Measurements from ENCODE around the gene BRD9. TPM values are rescaled to one million over a fixed set of nuclear protein-coding genes. Genes with fewer than 3 reads are reported as not detected.
"Not testable (repeated sequence)": the region's sequence is repeated elsewhere in the genome, so short reads cannot be mapped to it uniquely, and the experiment has no call there.

Gene BRD9
- total RNA-seq, 2 donors from 2014 or later = 65.2 to 72.5 TPM

DNA sequence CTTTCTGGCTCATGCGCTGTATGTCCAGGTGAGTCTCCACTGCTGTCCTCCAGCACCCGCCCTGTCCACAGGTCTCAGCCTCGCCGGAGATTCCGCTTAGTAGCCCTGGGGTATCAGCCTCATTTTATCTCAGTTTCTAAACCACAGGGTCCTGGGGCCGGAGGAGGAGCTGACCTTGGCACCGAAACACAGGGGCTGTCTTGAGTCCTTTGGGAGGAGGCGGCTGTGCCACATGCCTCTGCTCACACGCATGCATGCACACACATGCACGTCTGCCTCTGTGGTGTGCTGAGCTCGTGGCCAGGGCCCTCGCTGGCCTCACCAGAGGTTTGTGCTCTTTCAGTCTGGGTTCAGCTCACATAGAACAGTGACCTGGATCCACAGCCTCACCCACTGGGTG is 23.3 kb upstream of the BRD9 start:
- peaks cover 13% of the 10 kb centered on the region for H3K4me1 Mint-ChIP-seq
- H3K9me3 Mint-ChIP-seq = no peaks in the 10 kb centered on the region
- no peak overlapping the region for H3K27ac Mint-ChIP-seq
- no peak overlapping the region for H3K4me3 Mint-ChIP-seq
- ATAC-seq (replicated peaks) = no peak
- no peaks in the 10 kb centered on the region for H3K27me3 Mint-ChIP-seq
- H3K36me3 Mint-ChIP-seq (ENCODE audit: low read depth) = peaks cover 36% of the 10 kb centered on the region

GRCh38 chr5:915346-915745 is 22.7 kb upstream of the BRD9 start:
- H3K27ac Mint-ChIP-seq; ATAC-seq (replicated peaks); H3K4me3 Mint-ChIP-seq; H3K9me3 Mint-ChIP-seq; H3K27me3 Mint-ChIP-seq: not testable (repeated sequence)
- peaks cover 13% of the 10 kb centered on the region for H3K4me1 Mint-ChIP-seq
- H3K36me3 Mint-ChIP-seq (ENCODE audit: low read depth) = peaks cover 36% of the 10 kb centered on the region

DNA sequence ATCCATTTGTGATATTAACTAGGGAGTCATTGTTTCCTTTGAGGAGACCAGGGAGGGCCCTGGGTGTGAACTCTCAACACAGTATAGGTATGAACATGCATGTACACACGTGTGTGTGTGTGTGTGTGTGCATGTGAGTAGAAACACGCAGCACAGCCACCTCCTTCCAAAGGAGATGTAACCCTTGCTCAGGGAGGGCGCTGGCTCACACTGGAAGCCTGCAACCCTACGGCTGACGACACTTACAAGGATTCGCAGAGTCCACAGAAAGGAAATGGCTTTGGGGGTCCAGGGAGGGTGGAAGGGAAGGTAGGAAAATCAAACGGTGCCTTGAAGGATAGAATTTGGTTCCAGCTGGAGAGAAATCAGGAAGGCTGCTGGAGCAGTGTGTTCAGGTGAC is 22.0 kb upstream of the BRD9 start:
- no peak for ATAC-seq (replicated peaks)
- peaks cover 36% of the 10 kb centered on the region for H3K36me3 Mint-ChIP-seq (ENCODE audit: low read depth)
- peaks cover 13% of the 10 kb centered on the region for H3K4me1 Mint-ChIP-seq
- H3K4me3 Mint-ChIP-seq = no peak overlapping the region
- peak overlapping the region; percentile 98 for H3K27ac Mint-ChIP-seq
- H3K9me3 Mint-ChIP-seq = no peaks in the 10 kb centered on the region
- no peaks in the 10 kb centered on the region for H3K27me3 Mint-ChIP-seq

DNA sequence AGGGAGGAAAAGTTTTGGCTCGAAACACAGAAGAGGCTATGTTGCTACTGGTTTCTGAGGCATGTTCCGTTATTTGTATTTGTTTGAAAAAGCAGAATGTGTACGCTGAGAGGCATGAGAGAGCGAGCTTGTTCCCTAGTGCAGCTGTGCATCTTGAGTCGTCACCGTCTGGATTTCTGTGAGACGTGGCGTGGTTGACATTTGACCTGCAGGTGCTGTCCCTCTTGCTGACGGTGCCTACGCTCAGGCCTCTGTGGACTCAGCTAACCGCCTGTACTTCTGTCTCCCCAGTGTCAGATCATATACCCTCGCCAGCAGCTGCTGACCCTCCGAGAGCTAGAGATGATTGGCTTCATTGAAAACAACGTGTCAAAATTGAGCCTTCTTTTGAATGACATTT is 21.6 kb upstream of the BRD9 start:
- Mint-ChIP-seq H3K27ac (peak overlapping the region; percentile 98), H3K9me3 (no peaks in the 10 kb centered on the region), H3K36me3 (ENCODE audit: low read depth) (peaks cover 36% of the 10 kb centered on the region), H3K27me3 (no peaks in the 10 kb centered on the region), H3K4me1 (peaks cover 13% of the 10 kb centered on the region), H3K4me3 (peak overlapping the region; percentile 78)
- no peak for ATAC-seq (replicated peaks)

- peak overlapping the region; percentile 78 for H3K4me3 Mint-ChIP-seq
- peaks cover 13% of the 10 kb centered on the region for H3K4me1 Mint-ChIP-seq
- ATAC-seq (replicated peaks) = peak; percentile 95
- H3K36me3 Mint-ChIP-seq (ENCODE audit: low read depth) = peaks cover 40% of the 10 kb centered on the region
- H3K27ac Mint-ChIP-seq = peak overlapping the region; percentile 98
- no peaks in the 10 kb centered on the region for H3K27me3 Mint-ChIP-seq
- no peaks in the 10 kb centered on the region for H3K9me3 Mint-ChIP-seq
These were observed 19.9 kb upstream of the BRD9 start for GRCh38 chr5:912280-913091.

DNA sequence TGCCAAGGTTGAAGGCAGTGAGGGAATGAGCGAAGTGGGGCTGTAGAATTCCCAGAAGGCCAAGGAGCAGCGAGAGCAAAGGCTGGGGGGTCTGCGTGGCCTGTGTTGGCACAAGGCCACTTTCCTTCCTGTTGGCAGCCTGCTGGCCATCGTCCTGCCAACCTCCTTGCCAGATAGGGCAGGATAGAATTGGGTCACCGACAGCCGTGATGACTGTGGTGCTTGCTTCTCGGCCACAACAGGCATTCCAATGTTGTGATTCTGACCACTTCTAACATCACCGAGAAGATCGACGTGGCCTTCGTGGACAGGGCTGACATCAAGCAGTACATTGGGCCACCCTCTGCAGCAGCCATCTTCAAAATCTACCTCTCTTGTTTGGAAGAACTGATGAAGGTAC is 19.0 kb upstream of the BRD9 start:
- Mint-ChIP-seq H3K27ac (peak overlapping the region; percentile 98), H3K36me3 (ENCODE audit: low read depth) (peaks cover 43% of the 10 kb centered on the region), H3K9me3 (no peaks in the 10 kb centered on the region), H3K27me3 (no peaks in the 10 kb centered on the region), H3K4me1 (peaks cover 13% of the 10 kb centered on the region), H3K4me3 (peak overlapping the region; percentile 9)
- no peak for ATAC-seq (replicated peaks)

DNA sequence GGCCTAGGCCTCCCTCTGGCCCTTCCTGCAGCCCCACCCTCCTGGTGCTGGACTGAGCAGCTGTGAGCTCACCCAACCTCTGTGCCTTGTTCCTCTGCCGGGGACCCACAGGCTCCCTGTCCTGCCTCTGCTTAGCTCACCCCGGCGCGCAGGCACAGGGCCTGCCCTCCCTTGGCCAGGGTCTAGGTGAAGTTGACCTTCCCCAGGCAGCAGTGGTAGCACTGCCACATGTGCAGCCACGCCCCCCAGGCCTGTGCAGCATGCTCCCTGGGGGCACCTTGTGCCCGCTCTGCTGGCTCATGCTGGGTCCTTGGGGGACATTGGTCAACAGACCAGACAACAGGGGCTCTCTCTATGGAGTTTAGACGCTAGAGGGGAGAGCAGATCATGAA is 18.2 kb upstream of the BRD9 start:
- peak overlapping the region; percentile 98 for H3K27ac Mint-ChIP-seq
- H3K9me3 Mint-ChIP-seq = no peaks in the 10 kb centered on the region
- H3K4me1 Mint-ChIP-seq = peaks cover 13% of the 10 kb centered on the region
- H3K36me3 Mint-ChIP-seq (ENCODE audit: low read depth) = peaks cover 47% of the 10 kb centered on the region
- ATAC-seq (replicated peaks) = no peak
- H3K27me3 Mint-ChIP-seq = no peaks in the 10 kb centered on the region
- H3K4me3 Mint-ChIP-seq = no peak overlapping the region

- Mint-ChIP-seq H3K9me3 (no peaks in the 10 kb centered on the region), H3K27me3 (no peaks in the 10 kb centered on the region), H3K27ac (peak overlapping the region; percentile 98), H3K4me1 (peaks cover 13% of the 10 kb centered on the region), H3K4me3 (no peak overlapping the region), H3K36me3 (ENCODE audit: low read depth) (peaks cover 53% of the 10 kb centered on the region)
- ATAC-seq (replicated peaks) = no peak
These were observed 17.6 kb upstream of the BRD9 start for GRCh38 chr5:909994-910768.

- Mint-ChIP-seq H3K4me3 (no peak overlapping the region), H3K4me1 (peaks cover 13% of the 10 kb centered on the region), H3K36me3 (ENCODE audit: low read depth) (peaks cover 51% of the 10 kb centered on the region), H3K27ac (no peak overlapping the region), H3K27me3 (no peaks in the 10 kb centered on the region), H3K9me3 (no peaks in the 10 kb centered on the region)
- ATAC-seq (replicated peaks) = no peak
These were observed 16.5 kb upstream of the BRD9 start for GRCh38 chr5:909086-909485.

DNA sequence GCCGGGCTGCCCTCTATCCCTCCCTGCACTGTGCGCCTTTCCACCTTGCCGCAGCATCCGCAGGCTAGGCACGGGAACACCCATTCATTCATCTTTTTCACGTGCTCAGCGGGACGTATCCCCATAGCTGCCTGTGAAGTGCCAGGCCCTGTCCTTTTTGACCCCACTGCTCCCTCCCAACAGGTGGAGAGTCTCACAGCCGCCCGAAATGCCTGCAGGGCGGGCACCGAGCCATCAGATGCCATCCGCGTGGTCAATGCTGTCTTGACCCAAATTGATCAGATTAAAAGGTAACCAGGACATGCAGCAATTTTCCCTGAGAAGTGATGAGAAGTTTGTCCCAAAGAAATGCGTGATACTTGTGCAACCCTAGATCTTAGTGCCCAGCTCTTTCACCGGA is 15.6 kb upstream of the BRD9 start:
- no peaks in the 10 kb centered on the region for H3K9me3 Mint-ChIP-seq
- H3K36me3 Mint-ChIP-seq (ENCODE audit: low read depth) = peaks cover 42% of the 10 kb centered on the region
- no peak overlapping the region for H3K4me3 Mint-ChIP-seq
- no peaks in the 10 kb centered on the region for H3K27me3 Mint-ChIP-seq
- ATAC-seq (replicated peaks) = no peak
- no peak overlapping the region for H3K27ac Mint-ChIP-seq
- H3K4me1 Mint-ChIP-seq = peaks cover 7% of the 10 kb centered on the region

DNA sequence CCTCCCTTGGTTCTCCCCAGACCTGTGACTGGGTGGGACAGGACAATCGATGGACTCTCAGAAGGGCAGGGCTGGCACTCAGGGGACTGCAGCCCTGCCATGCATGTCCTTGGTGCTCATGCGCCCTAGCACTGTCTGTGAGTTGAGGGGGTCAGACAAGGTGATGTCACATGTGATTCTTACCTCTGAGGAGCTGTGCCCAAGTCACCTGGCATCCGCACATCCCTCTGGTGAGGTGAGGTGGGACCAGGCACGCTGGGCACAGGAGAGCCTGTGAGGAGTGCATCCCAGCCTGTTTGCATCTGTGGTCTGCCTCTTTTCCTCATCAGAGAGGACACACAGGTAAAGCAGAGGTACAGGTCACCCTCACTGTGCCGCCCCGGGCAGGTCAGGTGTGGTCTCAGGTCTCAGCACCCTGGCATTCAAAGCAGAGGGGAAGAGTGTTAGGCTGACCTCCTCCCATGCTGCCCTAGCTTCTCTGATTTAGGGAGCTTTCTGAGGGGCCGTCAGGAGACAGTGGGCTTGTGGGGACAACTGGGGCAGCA is 14.8 kb upstream of the BRD9 start:
- peaks cover 38% of the 10 kb centered on the region for H3K36me3 Mint-ChIP-seq (ENCODE audit: low read depth)

GRCh38 chr5:905139-905642 is 12.6 kb upstream of the BRD9 start:
- no peak overlapping the region for H3K27ac Mint-ChIP-seq
- H3K4me1 Mint-ChIP-seq = peaks cover 5% of the 10 kb centered on the region
- H3K27me3 Mint-ChIP-seq = no peaks in the 10 kb centered on the region
- no peak overlapping the region for H3K4me3 Mint-ChIP-seq
- no peaks in the 10 kb centered on the region for H3K9me3 Mint-ChIP-seq
- H3K36me3 Mint-ChIP-seq (ENCODE audit: low read depth) = peaks cover 40% of the 10 kb centered on the region
- no peak for ATAC-seq (replicated peaks)

More for the DNA sequence above, 14.8 kb upstream of the BRD9 start:
- Mint-ChIP-seq H3K27me3 (no peaks in the 10 kb centered on the region), H3K4me1 (peaks cover 4% of the 10 kb centered on the region), H3K4me3 (no peak overlapping the region), H3K27ac (no peak overlapping the region), H3K9me3 (no peaks in the 10 kb centered on the region)
- ATAC-seq (replicated peaks) = no peak

DNA sequence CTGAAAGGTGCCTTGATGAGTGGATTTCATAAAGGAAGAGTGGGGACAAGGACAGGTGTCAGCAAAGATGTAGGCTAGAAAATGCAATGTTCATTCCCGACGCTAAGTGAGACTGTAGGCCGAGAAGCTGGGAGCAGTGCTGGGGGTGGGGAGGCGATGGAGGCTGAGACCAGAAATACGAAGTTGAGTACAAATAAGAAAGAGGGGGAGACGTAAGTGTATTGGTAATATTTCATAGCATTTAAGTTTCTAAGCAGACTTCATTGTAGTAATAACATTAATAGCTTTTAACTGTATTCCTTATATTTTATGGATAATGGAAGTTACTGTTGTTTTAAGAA is 11.1 kb upstream of the BRD9 start:
- Mint-ChIP-seq H3K36me3 (ENCODE audit: low read depth) (peaks cover 40% of the 10 kb centered on the region), H3K27ac (peak overlapping the region; percentile 12), H3K27me3 (no peaks in the 10 kb centered on the region), H3K4me1 (peaks cover 5% of the 10 kb centered on the region), H3K4me3 (no peak overlapping the region), H3K9me3 (no peaks in the 10 kb centered on the region)
- no peak for ATAC-seq (replicated peaks)

DNA sequence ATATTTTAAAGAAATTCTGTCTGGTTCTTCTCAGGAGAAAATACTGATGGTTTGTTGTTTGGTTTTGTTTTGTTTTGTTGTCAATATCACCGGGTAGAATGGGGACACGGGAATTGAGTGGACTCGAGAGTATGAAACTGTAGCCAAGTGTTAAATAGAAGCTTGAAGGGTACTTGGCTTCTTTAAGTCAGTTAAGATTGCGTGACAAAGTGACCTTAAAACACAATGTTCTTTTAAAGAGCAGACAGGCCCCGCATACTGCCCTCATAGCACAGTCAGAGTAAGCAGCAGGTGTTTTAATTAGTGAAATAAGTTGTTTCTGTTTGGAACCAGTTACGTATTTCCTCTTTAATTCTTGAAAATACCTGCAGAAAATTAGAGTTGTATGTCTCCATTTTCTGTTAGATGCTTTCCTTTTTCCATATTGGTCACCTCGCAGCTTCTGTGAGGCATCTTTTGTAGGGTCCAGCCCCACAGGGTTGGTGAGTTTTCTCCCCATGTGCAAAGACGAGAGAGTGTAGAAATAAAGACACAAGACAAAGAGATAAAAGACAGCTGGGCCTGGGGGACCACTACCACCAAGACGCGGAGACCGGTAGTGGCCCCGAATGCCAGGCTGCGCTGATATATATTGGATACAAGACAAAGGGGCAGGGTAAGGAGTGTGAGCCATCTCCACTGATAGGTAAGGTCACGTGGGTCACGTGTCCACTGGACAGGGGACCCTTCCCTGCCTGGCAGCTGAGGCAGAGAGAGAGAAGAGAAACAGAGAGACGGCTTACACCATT is 9.7 kb upstream of the BRD9 start:
- ATAC-seq (replicated peaks) = no peak
- peaks cover 35% of the 10 kb centered on the region for H3K36me3 Mint-ChIP-seq (ENCODE audit: low read depth)
- peak overlapping the region; percentile 50 for H3K27ac Mint-ChIP-seq
- H3K4me3 Mint-ChIP-seq = no peak overlapping the region
- H3K9me3 Mint-ChIP-seq = no peaks in the 10 kb centered on the region
- H3K27me3 Mint-ChIP-seq = no peaks in the 10 kb centered on the region
- H3K4me1 Mint-ChIP-seq = peaks cover 5% of the 10 kb centered on the region

Measured in activated T-helper 17 cell treated with anti-CD3 and anti-CD28 coated beads, Interleukin-2, amount 50 U/mL, for 72 hours (primary cell).